GM19193 (cell line): ENCODE results near the gene MRPS10.

Experiments
- POLR2A ChIP-seq: IDR thresholded peaks from 4 replicates; pipeline ENCODE4 v1.6.1; 2011; ENCODE audit not compliant: insufficient read depth, insufficient read length; ENCODE audit errors: extremely low read depth

MRPS10 gene

GRCh38 chr6:42200035-42200434, 17.6 kb downstream of the MRPS10 start:
- TF ChIP-seq POLR2A, result no peak

DNA sequence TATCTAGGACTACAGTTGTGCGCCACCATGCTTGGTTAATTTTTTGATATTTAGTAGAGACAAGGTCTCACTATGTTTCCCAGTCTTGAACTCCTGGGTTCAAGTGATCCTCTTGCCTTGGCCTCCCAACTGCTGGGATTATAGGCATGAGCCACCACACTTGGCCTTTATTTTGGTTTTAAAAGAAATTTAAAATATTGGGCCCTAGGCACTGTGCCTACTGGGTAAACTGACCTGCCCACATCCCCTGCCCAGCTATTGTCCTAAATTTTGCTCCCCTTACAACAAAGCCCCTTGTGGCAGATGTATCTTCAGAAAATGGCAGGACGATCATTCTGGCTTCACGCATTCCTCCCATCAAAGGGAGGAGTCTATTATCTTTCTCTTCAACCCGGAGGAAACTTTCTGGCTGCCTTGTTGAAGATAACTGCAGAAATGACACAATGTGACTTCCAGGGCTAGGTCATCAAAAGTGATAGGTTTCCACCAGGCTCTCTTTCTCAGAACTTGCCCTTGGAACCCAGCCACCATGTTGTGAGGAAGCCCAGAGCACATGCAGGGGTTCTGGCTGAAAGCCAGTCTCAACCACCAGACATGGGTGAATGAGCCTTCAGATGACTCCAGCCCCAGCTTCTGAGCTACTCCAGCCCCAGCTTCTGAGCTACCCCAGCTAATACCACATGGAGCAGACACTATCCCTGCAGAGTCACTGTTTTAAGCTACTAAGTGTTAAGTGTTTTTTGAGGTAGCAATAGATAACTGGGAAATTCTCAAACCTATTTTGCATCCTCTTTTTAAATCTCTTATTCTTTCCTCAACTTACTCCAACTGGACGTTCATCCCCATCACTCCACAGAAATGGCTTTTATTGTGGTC, 18.3 kb downstream of the MRPS10 start:
- no peak for TF ChIP-seq POLR2A

GRCh38 chr6:42197555-42198362, 19.9 kb downstream of the MRPS10 start:
- no peak for TF ChIP-seq POLR2A

GRCh38 chr6:42195415-42195814, 22.2 kb downstream of the MRPS10 start:
- no peak for TF ChIP-seq POLR2A

DNA sequence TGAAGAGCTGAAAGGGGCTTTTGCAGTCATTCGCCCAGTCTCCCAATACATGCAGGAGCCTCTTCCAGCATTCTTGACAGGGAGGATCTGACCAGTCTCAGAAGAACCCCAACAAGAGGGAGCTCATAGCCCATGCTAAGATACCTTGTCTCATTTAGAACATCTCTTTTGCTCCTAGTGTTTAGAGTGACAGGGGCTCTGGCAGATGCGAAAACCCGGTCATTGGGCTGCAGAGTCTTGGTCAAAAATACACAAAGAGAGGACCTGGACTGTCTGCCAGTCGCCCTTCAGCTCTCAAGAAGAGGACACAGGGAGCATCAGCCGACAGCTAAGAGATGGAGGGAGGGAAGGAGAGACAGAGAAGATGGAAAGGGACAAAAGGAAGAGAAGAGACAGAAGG, 23.6 kb downstream of the MRPS10 start:
- TF ChIP-seq POLR2A, result no peak

DNA sequence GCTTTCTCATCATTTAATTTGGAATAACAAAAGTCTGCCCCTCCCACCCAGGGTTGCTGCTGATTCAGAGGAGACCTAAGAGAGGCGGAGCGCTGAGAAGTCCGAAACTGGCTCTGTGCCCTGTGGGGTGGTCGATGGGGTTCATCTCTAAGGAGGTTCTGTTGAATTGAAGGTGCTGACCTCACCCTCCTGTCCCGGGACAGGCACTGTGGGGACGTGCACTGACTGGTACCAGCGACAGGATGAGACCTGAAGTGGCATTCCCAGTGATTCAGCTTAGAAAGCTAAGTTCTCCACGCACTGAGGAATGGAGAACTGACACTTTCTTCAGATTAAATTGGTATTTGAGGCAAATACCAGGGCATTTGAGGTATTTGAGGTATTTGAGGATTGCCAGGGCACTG, 24.2 kb downstream of the MRPS10 start:
- TF ChIP-seq POLR2A, result no peak

GRCh38 chr6:42190554-42191183, 27.0 kb downstream of the MRPS10 start:
- TF ChIP-seq POLR2A, result no peak

DNA sequence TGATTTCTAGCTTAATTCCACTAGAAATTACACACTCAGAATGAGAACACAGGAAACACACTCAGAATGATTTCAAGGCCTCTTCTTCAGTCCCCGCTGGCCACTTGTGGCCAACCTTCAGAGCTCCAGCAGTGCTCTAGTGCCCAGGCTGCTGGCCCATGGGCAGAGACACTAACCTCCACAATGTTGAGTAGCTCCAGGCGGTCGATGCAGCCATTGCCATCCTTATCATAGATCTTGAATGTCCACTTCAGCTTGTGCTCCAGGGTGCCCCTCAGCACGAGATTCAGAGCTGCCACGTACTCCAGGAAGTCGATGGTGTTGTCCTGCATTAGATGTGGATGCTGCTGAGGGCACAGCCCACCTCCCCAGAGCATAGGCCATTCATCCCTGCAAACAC, 29.3 kb downstream of the MRPS10 start:
- TF ChIP-seq POLR2A, result no peak

GRCh38 chr6:42185597-42185996, 32.1 kb downstream of the MRPS10 start:
- TF ChIP-seq POLR2A, result no peak

- no peak for TF ChIP-seq POLR2A
These were observed 33.2 kb downstream of the MRPS10 start for GRCh38 chr6:42184475-42184874.

DNA sequence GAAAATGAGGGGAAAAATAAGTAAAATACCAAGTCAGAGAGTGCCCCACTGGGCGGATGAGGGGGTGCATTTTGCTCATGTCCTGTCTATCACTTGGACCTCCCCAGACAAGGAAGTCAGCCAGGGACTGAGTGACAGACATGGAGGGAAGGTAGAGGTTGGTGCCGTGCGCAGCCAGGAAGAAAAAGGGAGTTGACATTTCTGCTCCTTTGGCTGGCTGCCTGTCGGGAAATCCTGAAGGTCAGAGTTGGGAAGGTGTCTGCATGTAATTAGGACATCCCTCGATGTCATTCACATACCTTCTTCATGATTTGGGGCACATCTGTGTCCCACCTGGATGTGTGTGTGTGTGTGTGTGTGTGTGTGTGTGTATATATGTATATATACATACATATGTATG, 35.6 kb downstream of the MRPS10 start:
- TF ChIP-seq POLR2A, result no peak

DNA sequence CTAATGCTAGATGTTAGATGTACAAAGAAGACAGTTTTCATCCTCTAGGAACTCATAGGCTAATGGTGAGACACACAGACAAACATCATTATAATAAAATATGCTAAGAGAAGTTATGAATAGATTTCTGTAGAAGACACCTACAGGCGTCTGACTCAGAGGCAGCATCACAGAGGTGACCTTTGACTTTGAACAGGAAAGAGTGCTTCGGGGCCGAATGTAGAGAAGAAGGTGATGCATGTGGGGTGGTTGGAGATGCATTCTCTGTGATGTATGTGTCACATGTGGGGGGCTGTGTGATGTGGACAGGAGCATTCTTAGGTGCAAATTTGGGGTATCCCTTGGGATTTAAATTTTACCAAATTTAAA, 37.7 kb downstream of the MRPS10 start:
- TF ChIP-seq POLR2A, result no peak

DNA sequence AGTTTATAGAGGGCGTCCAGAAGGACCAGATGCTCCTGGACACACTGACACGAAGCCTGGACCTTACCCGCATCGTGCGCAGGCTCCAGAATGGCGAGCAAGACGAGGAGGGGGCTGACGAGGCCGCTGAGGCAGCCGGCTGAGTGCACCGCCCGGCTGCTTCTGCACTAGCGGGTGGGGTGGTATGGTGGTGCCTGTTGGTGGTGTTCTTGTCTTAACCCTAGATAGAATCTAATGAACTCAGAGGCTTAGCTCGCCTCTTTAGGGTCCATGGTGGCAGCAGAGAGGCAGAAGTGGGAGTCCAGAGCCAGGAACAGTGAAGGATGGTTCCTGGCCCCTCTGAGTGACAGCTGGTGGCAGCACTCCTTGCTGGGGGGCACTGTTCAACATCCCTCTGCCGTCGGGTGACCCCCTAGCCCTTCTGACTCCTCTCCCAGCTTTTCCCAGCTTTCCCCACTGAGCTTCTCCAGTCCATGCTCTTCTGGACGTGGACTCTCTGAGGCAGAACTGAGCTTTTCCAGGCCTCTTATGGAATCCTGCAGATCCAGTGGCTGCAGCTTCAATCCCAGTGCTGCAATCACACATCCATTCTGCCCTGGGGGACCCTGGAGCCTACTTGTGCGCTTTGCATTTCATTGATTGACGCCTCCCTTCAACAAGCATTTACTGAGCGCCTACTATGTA, 38.3 kb downstream of the MRPS10 start:
- no peak for TF ChIP-seq POLR2A

DNA sequence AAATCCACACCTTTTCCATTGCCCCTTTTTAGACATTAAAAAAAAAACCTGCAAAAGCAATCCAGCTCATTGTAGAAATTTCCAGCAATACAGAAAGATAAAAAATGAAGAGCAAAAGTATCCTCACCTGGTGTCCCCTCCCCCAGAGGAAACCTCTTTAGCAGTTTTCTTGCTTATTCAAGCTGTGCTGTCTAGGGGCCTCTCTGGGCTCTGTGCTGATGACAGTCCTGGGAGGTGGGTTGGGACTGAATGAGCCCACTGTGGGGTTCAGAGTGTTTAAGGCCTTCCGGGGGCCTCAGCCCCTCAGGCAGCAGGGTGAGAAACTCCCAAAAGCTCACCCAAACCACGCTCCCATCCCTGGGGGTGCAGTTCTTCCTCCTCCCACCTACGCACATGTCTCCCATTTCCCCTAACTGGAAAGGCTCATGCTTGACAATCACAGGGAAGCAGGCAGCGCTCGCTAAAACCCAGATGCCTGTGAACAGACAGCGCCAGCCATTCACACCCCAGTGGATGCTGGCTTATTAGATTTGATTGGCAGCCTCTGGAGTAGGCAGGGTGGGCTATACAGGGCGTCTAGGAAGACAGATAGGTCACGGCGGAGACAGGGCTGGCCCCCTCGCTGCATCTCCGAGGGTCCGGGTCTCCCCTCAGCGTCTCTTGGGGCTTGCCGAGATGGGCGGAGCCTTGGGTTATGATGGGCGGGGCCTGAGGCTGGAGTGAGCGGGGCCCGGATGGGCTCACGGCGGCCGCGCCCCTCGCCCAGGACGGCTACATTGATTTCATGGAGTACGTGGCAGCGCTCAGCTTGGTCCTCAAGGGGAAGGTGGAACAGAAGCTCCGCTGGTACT, 39.9 kb downstream of the MRPS10 start:
- TF ChIP-seq POLR2A, result no peak
